HCEC 1CT (cell line): ENCODE measurements around the gene ISG20.

ENCODE experiments used
- DNase-seq: peaks from one replicate; pipeline ENCODE4 v3.0.0-alpha.2; 2017

ISG20 gene

DNA sequence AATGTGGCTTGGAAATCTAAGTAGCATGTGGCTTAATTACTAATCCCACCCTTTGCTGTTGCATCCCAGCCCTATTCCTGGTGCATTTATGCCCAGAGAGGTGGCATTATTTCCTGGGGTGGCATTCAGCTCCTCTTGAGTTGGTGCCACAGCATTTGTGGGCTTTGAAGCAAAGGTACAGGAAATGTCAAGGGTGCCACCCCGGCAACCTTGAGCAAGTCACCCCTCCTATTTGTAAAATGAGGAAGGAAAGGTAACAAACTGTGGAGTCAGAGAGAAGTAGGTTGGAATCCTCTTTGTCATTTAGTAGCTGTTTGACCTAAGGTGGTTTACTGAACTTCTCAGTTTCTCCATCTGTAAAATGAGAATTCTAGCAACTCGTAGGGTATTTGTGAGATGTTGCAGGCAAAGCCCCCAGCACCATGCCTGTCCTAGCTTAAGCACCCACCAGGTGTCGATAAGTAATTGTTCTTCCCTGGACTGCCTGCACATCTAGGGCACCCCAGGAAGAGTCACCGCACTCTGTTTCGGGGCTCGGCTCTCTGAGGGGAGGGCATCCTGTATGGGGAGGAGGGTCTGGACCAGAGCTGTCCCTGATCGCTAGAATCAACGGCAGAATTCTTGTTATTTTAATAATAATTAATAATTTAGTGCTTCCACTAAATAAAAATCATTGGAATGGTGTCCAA is 17.1 kb downstream of the ISG20 start:
- DNase-seq = no peak

GRCh38 chr15:88656760-88657221 is 18.0 kb downstream of the ISG20 start:
- no peak for DNase-seq

GRCh38 chr15:88657326-88658069 is 18.7 kb downstream of the ISG20 start:
- peak; percentile 43 for DNase-seq

DNA sequence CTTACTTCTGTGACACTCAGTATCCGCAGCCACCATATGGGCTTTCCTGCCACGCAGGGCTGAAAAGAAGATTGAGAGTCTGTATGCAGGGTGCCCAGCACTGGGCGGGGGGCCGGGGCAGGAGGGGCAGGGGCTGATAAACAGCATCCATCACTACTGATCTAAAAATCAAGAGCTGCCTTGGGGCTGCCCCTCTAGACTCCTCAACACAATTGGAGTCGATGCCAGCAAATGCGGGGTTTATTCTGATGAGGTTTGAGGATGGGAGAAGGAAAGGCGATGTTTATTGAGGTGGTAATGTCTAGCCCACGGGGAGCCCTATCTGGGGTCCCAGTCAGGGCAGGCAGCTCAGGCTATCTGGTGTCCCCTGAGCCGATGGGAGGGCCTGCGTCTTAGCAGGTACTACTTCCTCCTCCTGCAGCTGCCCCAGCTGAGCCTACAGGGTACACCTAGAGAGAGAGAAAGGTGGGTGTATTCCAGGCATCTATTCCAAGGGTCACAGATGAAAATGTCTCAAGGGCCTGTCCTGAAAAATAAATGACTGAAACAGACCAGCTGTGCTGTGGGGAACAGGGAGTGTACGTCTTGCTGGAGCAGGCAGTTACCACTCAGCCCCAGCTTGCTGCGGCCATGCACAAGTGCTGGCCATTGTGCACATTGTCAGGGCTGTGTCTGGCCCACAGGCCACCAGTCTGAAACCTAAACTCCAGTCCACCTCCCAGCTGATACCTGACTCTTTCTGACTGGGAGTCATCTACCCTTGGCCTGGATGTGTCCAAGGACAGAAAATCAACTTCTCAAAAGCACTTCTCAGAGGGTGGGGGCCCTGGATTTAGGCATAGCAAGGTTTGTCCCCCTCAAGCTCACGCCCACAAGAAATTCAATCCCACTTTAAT is 19.5 kb downstream of the ISG20 start:
- DNase-seq = no peak

GRCh38 chr15:88658972-88659931 is 20.4 kb downstream of the ISG20 start:
- peak; percentile 45 for DNase-seq

- no peak for DNase-seq
Measured at GRCh38 chr15:88661041-88661700, 22.4 kb downstream of the ISG20 start.

DNA sequence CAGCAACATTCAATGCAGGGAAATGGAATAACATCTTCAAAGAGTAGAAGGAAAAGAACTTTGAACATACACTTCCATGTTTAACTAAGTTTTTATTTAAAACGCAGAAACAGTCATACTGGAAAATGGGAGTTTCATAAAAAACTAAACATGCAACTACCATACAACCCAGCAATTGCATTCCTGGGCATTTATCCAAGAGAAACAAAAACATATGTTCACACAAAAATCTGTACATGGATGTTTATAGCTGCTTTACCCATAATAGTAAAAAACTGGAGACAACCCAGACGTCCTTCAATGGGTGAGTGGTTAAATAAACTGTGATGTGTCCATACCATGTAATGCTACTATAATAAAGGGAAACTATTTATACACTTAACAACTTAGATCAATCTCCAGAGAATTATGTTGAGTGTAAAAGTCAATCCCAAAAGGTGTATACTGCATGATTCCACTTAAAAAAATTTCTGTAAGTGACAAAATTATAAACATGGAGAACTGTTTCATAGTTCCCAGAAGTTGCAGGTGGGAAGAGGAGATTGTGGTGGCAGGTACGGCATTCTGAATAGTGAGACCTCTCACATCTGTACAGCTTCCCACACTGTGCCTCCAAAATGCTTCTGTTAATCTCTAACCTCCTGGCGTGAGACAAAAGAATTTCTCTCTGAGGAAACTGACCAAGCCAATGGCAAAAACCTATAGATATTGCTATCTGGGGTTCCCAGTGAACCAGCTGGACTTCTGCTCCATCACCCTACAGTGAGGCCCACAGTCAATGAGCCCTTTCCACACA is 23.1 kb downstream of the ISG20 start:
- DNase-seq = no peak

DNA sequence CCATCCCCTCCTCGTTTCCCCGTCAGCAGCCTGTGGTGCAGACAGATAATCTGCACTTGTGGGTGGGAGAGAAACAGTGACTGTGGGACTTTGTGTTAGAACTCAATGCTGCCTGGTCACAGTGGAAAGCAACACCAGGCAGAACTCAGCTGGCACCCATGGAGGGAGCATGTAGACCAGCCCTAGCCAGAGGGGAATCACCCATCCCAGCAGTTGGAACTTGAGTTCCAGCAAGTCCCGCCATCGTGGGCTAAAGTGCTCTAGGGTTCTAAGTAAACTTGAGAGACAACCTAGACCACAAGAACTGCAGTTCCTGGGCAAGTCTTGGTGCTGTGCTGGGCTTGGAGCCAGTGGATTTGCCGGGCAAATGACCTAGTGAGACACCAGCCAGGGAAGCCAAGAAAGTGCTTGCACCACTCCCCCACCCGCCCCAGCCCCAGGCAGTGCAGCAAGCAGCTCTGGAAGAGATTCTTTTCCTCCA is 24.4 kb downstream of the ISG20 start:
- DNase-seq = no peak

DNA sequence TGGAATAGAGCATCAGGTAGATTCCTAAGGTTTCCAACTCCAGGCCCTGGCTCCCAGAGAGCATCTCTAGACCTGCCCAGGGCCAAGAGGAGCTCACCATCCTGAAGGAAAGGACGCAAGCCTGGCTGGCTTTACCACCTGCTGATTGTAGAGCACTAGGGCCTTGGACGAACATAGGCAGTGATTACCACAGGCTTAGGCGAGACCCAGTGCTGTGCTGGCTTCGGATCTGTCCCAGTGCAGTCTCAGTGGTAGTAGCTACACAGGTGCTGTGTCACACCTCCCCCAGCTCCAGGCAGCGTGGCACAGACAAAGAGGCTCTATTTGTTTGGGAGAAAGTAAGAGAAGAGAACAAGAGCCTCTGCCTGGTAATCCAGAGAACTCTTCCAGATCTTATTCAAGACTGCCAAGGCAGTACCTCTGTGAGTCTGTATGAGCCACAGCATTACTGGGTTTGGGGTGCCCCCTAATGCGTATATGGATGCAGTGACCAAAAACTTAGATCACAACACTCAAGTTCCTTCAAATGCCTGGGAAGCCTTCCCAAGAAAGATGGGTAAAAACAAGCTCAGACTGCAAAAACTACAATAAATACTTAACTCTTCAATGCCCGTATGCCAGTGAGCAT is 25.4 kb downstream of the ISG20 start:
- DNase-seq = peak; percentile 22

- no peak for DNase-seq
Measured at GRCh38 chr15:88674661-88675060, 35.8 kb downstream of the ISG20 start.

DNA sequence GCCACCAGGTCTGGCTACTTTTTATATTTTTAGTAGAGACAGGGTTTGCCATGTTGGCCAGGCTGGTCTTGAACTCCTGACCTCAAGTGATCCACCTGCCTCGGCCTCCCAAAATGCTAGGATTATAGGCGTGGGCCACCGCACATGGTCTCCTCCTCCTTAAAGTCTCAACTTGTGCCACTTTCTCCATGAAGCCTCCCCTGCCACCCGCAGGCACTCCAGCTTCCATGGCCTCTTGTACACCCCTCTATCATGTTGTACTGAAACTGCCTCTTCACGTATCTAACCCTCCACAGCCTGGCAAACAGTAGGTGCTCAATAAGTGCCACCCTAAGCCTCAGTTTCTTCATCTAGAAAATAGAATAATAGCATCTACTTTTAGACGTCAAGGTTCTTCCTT is 39.9 kb downstream of the ISG20 start:
- no peak for DNase-seq

DNA sequence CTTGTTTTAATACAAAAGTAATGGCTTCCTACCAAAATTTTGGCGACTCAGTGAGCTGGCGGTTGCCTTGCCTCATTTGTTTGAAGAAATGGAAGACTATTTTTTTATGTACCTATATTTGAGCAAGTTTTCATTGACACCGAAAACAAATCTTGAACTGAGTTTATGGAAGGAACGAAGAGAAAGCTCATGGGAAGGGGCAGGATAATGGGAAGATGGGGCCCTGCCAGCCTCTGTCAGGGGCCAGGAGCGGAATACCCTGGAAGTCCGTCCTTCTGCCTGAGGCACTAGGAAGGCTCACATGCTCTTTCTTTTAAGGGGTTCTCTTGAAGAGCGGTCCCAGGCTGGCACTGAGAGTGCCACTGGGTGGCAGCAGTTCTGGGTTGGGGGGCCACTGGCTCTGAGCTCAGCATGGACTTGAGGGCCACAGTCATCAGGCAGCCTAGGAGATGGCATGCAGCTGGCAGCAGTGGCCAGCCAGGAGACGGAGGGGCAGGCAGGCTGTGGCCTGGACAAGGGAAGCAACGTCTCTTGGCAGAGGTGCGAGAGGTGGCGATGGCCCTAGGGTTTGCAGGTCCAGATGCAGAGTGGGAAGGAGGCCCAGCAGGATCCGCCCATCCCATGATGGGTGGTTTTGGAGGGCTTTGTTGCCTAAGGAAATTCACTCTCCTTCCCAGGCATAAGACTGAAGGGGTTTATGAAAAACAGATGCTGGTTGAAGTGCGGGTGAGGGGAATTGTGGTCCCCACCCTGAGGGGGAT is 41.6 kb downstream of the ISG20 start:
- no peak for DNase-seq

DNA sequence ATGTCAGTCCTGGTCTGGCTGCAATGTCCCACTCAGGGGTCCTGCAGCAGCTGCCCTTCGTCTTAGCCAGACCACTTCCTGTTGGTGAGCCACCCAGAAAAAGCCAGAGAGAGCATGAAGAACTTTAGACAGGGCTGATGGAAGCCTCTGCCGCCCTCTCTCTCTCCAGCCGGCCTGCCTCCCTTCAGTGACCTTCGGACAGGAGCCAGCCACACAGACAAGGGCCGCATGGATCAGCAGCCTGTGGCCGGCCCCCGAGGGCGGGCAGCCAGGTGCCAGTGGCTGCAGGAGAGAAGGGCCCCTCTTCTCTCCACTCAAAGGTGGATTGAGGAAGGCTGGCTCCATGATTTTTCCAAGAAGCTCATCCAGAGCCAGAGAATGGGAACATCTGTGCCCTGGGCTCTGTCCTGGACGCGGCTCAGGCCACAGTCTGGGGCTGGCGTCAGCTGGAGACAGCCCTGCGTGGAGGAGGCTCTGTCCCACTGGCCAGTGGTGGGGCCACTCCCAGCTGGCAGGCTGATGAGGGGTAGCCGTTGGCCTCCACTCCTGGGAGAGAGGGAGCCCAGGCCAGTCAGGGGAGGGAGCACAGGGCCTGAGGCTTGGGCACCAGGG is 42.9 kb downstream of the ISG20 start:
- DNase-seq = no peak

DNA sequence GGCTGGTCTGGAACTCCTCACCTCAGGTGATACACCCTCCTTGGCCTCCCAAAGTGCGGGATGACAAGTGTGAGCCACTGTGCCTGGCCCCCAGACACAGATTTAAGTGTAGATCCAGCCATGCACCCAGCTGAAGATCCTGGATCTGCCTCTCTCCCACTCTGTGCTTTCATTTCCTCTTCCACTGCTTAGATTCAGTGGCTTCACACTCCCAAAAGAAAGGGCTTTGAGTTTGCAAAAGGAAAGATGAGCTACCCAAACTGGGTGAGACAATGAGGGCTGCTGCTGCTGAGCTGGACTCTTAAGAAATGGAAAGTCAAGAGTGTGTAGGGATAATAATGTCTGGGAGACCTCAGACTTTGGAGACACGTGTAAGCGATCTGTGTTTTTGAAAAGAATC is 45.5 kb downstream of the ISG20 start:
- DNase-seq = no peak

GRCh38 chr15:88686166-88686565 is 47.4 kb downstream of the ISG20 start:
- DNase-seq = no peak

- DNase-seq = no peak
Measured at GRCh38 chr15:88688394-88688933, 49.6 kb downstream of the ISG20 start.

DNA sequence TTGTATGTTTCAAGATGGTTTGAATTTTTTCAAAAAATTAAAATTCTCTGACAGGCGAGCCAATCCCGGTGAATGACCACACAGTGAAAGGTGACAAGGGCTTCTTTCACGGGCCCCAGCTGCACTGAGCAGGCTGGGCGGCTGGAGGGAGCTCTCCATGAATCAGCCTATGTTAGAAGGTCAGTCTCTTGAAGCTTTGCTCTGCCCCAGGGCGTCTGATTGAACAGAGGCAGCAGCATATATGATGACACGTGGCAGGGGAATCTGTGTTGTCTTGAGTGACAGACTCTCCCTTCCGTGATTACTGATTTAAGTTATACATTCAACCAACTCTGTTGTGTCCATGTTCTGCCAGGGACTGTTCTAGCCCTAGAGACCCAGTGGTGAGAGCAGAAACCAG is 51.5 kb downstream of the ISG20 start:
- no peak for DNase-seq

- DNase-seq = no peak
Measured at GRCh38 chr15:88693191-88693590, 54.4 kb downstream of the ISG20 start.

GRCh38 chr15:88695101-88695500 is 56.3 kb downstream of the ISG20 start:
- no peak for DNase-seq
